Measurements from ENCODE around the gene SSR1. TPM values are rescaled to one million over a fixed set of nuclear protein-coding genes. Genes with fewer than 3 reads are reported as not detected.

SSR1 gene
- total RNA-seq, 1 experiment from 2014 or later: 115 TPM

DNA sequence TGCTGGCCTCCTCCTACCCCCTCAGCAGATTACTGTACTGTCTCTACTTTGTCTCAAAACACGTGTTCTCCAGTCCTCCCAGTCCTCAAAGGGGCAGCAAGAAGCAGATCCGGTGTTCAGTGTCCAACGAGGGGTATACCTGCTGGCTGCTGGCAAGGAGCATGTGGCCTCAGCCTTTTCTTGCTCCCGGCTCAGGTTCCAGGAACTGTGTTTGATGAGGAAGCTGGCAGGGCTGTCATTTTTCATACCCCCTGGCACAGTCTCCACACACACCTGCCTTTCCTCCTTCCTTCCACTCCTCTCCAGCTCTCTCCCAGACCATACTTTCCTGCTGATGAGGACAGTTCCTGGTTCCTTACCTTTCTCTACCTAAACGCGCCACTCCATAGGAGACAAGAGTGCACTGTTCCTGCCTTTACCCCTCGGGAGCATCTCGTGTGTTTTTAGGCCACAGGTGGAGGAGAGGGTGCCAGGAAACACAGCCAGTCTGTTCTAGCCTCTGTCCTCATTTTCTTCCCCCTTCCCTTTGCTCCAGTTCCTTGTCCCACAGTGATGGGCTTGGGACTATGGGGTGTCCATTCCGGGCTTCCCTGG is 77.2 kb downstream of the SSR1 start:
- intact Hi-C loops (cut with micrococcal nuclease; ENCODE audit: unreplicated experiment): loop anchor here (10.0 kb wide), 1 partner anchor 421 kb away; no protein-coding TSS in a partner anchor
- H3K27ac Mint-ChIP-seq (ENCODE audit: unreplicated experiment): peak overlapping the region; percentile 95
- CTCF ChIA-PET: interaction anchor here (0.7 to 1.1 kb wide), 3 partner anchors 98 to 559 kb away, joined by 3 to 4 read pairs (median 3); no protein-coding TSS in a partner anchor

DNA sequence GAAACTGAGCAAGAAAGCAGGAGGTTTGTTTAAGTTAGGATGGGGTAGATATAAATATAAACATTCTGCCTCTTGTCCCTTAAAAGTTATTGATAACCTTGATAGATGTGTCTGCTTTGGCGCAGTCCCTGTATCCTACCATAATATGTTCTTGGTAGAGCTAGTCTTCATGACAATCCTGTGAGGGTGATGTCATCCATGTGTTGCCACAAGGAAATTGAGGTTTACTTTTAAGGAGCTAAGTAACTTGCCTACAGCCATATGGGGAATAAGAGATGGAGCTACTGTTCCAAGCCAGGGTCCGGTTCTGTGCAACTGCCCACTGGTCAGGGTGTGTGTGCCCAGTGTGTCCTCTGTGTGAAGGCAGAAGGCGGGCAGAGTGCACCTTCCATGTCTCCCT is 78.5 kb downstream of the SSR1 start:
- no peaks in the 10 kb centered on the region for H3K9me3 Mint-ChIP-seq (ENCODE audit: low read depth, unreplicated experiment)
- no TSS peak for BruUV-seq (replicated peaks)
- peaks cover 37% of the 10 kb centered on the region for H3K4me1 Mint-ChIP-seq (ENCODE audit: low read depth, unreplicated experiment)
- H3K27me3 Mint-ChIP-seq (ENCODE audit: unreplicated experiment): no peaks in the 10 kb centered on the region
- CTCF ChIA-PET: no interaction called here
- intact Hi-C loops (cut with micrococcal nuclease; ENCODE audit: unreplicated experiment): loop anchor here (10.0 kb wide), 1 partner anchor 420 kb away; no protein-coding TSS in a partner anchor
- peaks cover 50% of the 10 kb centered on the region for H3K36me3 Mint-ChIP-seq (ENCODE audit: insufficient read depth, unreplicated experiment)
- DNase-seq: no peak
- no peak overlapping the region for H3K4me3 Mint-ChIP-seq (ENCODE audit: low read depth, unreplicated experiment)
- H3K27ac Mint-ChIP-seq (ENCODE audit: unreplicated experiment): no peak overlapping the region
- TF ChIP-seq, protein P1, sequence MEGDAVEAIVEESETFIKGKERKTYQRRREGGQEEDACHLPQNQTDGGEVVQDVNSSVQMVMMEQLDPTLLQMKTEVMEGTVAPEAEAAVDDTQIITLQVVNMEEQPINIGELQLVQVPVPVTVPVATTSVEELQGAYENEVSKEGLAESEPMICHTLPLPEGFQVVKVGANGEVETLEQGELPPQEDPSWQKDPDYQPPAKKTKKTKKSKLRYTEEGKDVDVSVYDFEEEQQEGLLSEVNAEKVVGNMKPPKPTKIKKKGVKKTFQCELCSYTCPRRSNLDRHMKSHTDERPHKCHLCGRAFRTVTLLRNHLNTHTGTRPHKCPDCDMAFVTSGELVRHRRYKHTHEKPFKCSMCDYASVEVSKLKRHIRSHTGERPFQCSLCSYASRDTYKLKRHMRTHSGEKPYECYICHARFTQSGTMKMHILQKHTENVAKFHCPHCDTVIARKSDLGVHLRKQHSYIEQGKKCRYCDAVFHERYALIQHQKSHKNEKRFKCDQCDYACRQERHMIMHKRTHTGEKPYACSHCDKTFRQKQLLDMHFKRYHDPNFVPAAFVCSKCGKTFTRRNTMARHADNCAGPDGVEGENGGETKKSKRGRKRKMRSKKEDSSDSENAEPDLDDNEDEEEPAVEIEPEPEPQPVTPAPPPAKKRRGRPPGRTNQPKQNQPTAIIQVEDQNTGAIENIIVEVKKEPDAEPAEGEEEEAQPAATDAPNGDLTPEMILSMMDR (IDR thresholded peaks at IDR 0.05; ENCODE audit: unreplicated experiment): no peak

More for the DNA sequence above, 77.2 kb downstream of the SSR1 start:
- DNase-seq: peak; percentile 34
- Mint-ChIP-seq H3K9me3 (ENCODE audit: low read depth, unreplicated experiment) (no peaks in the 10 kb centered on the region), H3K27me3 (ENCODE audit: unreplicated experiment) (no peaks in the 10 kb centered on the region), H3K4me1 (ENCODE audit: low read depth, unreplicated experiment) (peaks cover 44% of the 10 kb centered on the region), H3K4me3 (ENCODE audit: low read depth, unreplicated experiment) (peak overlapping the region; percentile 59), H3K36me3 (ENCODE audit: insufficient read depth, unreplicated experiment) (peaks cover 44% of the 10 kb centered on the region)
- no TSS peak for BruUV-seq (replicated peaks)
- TF ChIP-seq, protein P1 (IDR thresholded peaks at IDR 0.05; ENCODE audit: unreplicated experiment): no peak

DNA sequence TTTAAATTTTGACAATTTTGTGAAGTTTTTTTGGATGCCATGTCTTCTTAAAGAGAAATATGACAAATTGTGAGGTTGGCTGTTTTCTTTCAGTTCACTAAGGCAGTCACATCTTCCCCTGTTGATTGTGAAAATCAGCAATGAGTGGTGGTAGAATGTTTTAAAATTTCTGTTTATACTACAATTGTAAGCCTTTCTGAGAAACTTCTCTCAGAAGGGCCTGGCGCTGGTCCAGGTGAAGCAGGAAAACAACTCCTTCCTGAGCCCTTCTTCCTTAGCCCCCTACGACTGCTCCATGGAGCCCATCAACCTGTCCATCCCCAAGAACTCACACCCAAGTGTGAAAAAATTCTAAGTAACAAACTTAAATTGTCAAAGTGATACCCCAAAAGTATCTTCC is 80.6 kb downstream of the SSR1 start:
- Mint-ChIP-seq H3K4me1 (ENCODE audit: low read depth, unreplicated experiment) (peaks cover 25% of the 10 kb centered on the region), H3K36me3 (ENCODE audit: insufficient read depth, unreplicated experiment) (peaks cover 54% of the 10 kb centered on the region), H3K27me3 (ENCODE audit: unreplicated experiment) (no peaks in the 10 kb centered on the region), H3K4me3 (ENCODE audit: low read depth, unreplicated experiment) (no peak overlapping the region), H3K9me3 (ENCODE audit: low read depth, unreplicated experiment) (no peaks in the 10 kb centered on the region), H3K27ac (ENCODE audit: unreplicated experiment) (no peak overlapping the region)
- TF ChIP-seq, protein P1 (IDR thresholded peaks at IDR 0.05; ENCODE audit: unreplicated experiment): no peak
- intact Hi-C loops (cut with micrococcal nuclease; ENCODE audit: unreplicated experiment): loop anchor here (10.0 kb wide), 1 partner anchor 418 kb away; no protein-coding TSS in a partner anchor
- BruUV-seq (replicated peaks): no TSS peak
- DNase-seq: no peak
- CTCF ChIA-PET: no interaction called here

DNA sequence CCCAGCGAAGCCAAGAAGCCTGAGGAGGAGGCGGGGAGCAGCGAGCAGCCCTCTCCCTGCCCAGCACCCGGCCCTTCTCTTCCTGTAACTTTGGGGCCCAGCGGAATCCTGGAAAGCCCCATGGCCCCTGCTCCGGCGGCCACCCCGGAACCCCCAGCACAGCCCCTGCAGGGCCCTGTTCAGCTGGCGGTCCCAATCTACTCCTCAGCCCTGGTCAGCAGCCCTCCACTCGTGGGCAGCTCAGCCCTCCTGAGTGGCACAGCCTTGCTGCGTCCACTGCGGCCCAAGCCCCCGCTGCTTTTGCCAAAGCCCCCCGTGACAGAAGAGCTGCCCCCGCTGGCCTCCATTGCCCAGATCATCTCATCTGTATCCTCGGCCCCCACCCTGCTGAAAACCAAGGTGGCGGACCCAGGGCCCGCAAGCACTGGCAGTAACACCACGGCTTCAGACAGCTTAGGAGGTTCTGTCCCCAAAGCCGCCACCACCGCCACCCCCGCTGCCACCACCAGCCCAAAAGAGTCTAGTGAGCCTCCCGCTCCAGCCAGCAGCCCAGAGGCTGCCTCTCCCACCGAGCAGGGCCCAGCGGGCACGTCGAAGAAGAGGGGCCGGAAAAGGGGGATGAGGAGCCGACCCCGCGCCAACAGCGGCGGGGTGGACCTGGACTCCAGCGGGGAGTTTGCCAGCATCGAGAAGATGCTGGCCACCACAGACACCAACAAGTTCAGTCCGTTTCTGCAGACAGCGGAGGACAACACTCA is 81.9 kb downstream of the SSR1 start:
- intact Hi-C loops (cut with micrococcal nuclease; ENCODE audit: unreplicated experiment): loop anchor here (10.0 kb wide), 1 partner anchor 416 kb away; no protein-coding TSS in a partner anchor
- DNase-seq: no peak
- Mint-ChIP-seq H3K9me3 (ENCODE audit: low read depth, unreplicated experiment) (no peaks in the 10 kb centered on the region), H3K27ac (ENCODE audit: unreplicated experiment) (no peak overlapping the region), H3K4me1 (ENCODE audit: low read depth, unreplicated experiment) (peaks cover 19% of the 10 kb centered on the region), H3K4me3 (ENCODE audit: low read depth, unreplicated experiment) (no peak overlapping the region), H3K27me3 (ENCODE audit: unreplicated experiment) (no peaks in the 10 kb centered on the region), H3K36me3 (ENCODE audit: insufficient read depth, unreplicated experiment) (peaks cover 60% of the 10 kb centered on the region)
- TSS peak; percentile 9 for BruUV-seq (replicated peaks)
- TF ChIP-seq, protein P1 (IDR thresholded peaks at IDR 0.05; ENCODE audit: unreplicated experiment): no peak
- CTCF ChIA-PET: no interaction called here

Measured in Calu3 (cell line).